GM21526 (cell line): ENCODE results near the gene MBD3.

Source experiments
- ATAC-seq: cut with Tn5 transposase; IDR thresholded peaks from one replicate; pipeline ENCODE4 v1.9.1; 2021; ENCODE audit warnings: moderate library complexity; ENCODE audit not compliant: unreplicated experiment, low FRiP score

MBD3 gene

DNA sequence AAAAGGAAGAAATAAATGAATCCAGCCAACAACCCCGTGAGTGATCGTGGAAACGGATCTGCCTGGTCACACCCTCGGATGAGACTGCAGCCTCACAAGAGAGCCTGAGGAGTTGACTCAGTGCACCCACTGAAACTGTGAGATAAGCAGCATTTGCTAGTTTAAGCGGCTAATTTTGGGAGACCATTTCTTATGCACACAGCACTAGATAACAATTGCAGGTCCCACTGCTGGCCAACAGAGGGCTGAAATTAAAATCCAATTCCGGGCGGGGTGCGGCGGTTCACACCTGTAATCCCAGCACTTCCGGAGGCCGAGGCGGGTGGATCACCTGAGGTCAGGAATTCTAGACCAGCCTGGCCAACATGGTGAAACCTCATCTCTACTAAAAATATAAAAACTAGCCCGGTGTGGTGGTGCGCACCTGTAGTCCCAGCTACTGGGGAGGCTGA, 9.0 kb upstream of the MBD3 start:
- no peak for ATAC-seq

DNA sequence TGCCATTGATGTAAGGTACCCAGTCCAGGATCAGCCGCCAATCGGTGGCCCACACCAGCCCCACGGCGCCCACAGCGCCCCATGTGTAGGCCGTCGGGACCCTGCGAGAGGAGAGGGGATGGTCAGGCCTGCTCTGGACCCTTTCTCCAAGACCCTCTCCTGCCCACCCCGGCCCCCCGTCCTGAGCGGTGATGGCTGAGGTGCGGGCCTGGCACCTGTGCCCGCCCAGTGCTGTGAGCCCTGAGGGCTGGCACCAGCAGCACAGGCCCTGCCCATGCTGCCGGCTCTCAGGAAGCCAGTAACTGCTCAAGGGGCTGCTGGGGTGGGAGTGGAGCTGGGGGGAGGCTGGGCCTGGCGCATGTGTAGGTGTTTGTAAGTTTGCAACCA, 6.8 kb upstream of the MBD3 start:
- ATAC-seq: no peak

DNA sequence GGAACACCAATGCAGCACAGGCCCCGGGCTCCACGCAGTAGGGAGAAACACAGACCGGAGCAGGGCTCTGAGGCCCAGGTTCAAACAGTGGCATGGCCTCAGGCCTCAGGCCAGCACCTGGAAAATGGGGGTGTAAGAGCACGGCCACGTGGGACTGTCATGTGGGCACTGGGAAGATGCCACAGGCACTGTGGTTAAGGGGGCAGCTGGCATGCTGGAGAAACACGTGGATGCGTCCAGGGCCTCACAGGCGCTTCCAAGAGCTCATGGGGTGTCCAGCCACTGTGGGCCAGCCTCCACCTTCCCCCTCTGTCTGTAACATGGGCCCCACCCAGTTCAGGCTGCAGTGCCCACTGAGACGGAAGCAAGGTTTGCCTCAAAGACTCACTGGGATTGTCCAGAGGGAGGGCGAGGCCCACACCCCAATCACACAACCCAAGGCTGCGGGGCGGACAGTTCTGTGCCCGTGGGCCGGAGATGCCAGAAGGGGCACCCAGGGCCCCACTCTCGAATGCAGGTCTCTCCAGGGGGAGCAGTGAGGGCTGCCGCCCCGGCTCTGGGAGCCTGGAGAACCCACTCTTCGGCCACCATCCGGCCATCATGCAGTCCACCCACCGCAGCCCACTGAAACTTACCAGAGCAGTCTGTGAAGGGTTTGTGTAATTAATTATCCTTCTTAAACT, 6.3 kb upstream of the MBD3 start:
- ATAC-seq: no peak

DNA sequence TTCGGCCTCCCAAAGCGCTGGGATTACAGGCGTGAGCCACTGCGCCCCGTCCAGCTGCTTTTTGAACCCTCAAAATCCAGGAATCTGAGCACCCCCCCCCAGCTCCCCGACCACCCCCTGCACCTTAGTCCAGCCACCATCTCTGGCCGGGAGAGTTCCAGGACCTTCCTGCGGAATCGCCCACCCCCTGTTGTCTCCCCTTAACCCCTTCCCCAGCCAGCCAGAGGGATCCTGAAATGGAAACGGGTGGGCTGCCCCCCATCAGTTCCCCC, 772 bp upstream of the MBD3 start:
- no peak for ATAC-seq

DNA sequence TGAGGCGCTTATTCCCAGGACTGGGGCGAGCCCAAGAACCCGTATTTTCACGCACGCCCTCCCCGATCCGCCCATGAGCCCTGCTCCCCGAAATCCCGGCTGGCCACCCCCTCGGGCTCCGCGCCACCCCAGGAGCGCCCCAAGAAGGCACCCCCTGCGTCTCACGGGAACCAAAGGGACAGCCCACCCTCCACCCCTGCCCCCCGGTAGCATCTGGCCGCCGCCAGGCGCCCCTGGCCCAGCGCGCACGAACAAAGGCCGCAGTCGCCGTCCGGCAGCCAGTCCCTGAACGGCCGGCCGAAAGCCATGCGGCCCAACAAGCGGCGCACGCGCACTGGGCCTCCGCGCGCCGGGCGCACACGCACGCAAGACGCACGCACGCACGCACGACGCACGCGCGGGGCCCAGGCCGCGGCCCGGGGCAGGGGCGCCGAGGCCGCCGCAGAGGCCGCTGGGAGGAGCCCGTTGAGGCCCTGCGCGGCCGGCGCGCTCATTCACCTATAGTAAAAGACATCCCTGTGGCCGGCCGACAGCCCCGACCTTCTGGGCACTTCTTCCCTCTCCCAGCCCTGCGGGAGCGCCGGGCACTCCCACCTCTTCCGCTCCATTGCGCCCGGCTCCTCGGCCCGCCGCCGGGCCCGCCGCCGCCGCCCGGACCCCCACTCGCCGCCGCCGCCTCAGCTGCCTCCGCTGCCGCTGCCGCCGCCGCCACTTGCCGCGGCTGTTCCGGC, 476 bp downstream of the MBD3 start:
- ATAC-seq: peak; percentile 40

DNA sequence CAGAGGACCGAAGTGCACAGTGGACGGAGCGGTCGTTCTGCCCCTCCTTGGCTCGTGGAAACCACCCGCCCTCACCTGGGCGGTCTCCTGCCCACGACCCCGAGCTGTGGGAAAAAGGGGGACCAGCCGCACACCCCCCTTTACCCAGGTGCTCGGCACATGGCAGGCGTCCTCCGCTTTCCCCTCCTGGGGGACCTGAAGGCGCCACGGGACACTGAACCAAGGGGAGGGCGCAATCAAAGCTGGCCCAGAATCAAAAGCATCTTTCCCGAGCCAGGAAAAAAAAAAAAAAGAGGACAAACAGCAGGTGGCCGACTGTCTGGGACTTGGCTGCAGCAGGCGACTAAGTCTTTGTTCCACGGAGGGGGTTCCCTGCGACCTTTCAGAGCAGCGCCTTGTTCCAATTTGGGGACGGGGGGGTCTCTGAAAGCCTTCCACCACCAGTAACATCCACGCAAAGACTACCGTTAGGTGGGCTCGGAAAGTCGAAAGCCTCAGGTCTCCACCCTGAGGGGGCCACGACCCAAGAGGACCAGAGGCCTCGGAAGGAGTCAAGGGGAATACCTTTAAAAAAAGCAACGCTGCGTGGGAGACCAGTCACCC, 1.1 kb downstream of the MBD3 start:
- ATAC-seq: no peak

DNA sequence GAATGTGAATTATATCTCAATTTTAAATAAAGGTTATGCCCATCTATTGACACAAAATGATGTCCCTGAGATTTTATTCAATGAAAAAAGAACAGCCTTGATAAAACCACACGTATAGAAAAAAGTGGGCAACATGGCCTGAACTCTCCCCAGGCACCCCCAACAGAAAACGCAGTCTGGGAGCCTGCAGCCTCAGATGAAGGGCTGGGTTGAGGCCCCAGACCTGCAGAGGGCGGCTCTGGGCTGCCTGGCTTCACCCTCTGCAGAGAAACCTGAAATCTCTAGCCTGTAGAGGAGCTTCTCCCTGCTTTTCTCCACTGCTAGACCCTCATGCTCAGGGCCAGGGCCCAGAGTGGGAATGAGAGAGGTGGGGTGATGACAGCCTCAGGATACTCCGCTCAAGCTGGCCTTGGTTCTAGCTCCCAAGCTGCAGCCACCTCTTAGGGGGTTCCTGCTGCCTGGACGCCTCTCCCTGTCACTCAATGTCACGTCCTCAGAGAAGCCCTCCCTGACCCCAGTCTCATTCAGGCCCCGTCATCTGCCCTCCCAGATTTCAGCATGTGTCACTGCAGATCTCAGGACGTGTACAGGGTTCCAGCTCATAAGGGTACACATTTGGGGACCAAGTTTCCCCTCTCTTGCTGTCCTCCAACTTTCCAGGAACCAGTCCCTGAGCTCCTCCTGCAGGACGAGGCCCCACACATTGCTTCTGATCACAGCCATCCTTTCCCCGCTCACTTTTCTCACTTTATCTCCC, 1.8 kb downstream of the MBD3 start:
- ATAC-seq: no peak

DNA sequence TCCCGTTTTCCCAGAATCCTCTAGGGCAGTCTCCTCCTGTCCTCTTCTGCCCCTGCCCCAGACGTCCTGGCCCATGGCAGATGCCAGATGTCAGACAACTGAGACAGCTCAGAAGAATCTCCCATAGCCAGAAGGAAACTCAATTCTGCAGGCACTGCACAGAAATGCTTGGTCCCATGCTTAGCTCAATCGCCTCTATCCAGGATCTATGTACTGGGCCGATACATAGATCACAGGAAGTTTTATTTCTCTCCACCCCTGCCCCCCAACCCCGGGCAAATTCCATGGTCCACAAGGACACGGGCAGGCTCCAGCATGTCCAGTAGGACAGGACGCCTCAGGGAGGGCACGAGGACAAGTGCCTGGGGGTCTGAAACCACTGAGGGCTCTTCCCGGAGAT, 4.8 kb downstream of the MBD3 start:
- ATAC-seq: no peak

DNA sequence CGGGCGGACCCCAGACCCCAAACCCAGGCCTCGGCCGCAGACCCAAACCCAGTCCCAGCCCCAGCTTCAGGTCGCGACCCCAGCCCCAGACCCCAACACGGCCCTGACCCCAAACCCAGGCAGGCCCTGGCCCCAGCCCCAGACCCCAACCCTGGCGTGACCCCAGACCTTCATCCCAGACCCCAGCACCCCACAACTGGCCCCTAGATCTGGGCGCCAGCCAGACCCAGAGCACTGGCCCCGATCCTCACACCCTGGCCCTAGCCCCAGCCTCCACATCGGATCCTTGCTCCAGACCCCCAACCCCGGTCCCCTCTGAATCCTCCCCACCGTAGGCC, 7.5 kb downstream of the MBD3 start:
- ATAC-seq: no peak

DNA sequence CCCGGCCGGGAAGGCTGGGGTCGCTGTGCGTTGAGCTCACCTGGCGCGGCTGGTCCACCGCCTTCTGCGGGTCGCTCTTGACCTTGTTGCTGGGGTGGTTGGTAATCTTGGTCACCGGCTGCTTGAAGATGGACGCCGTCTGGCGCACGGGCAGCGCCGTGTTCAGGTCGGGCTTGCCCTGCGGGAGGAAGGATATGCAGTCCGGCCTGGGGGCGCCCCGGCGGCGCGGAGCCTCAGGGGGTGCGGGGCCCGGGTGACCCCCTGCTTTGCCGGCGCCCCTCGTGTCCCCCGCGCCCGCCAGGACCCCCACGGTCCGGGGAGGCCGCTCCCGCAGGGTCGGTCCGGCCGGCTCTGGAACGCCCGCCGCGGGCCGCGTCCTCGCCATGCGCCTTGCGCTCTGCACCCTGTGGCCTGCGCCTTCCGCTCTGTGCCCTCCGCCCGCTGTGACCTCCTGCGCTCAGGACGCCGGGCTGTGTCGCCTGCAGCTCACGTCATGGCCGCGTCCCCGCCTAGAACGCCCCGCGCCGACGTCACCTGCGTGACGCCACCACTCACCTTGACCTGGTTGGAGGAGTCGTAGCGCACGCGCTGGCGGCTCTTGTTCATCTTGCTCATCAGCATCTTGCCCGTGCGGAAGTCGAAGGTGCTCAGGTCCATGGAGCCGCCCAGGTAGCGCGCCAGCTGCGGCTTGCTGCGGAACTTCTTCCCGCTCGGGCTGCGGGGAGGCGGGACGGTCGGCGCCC, 8.0 kb downstream of the MBD3 start:
- ATAC-seq: no peak

DNA sequence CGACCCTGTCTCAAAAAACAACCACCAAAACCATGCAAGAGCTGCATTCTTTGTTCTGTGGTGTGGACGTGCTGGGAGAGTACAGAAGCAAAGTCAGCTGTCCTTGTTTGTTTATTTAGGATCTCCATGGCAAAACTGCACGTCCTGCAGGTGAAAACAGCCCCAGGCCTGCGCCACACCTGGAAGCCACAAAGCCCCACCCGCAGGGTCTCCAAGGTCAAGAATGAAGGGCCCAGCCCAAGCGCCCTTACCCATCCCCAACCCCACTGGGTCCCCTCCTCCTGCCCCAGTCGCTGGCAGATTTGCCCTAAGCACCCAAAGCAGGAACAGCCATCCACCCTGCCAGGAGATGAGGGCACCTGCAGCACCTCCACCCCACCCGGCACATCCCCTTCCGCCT, 10.5 kb downstream of the MBD3 start:
- no peak for ATAC-seq

DNA sequence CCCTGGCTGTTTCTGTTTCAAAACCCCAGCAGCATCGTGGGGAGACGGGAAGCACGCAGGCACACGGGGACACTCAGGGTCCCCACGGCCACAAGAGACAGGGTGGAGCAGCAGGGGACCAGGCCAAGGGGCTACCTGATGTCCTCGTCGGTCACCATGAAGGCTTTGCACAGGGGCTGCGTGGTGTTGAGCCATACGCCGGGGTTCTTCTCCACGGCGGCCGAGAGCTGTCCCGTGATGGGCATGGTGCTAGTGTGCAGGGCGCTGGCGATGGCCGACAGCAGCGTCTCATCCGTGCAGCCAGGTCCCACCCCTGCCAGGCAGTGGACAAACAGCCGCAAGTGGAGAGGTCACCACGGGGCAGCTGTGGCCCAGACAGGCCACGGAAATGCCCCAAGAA, 11.7 kb downstream of the MBD3 start:
- ATAC-seq: no peak

DNA sequence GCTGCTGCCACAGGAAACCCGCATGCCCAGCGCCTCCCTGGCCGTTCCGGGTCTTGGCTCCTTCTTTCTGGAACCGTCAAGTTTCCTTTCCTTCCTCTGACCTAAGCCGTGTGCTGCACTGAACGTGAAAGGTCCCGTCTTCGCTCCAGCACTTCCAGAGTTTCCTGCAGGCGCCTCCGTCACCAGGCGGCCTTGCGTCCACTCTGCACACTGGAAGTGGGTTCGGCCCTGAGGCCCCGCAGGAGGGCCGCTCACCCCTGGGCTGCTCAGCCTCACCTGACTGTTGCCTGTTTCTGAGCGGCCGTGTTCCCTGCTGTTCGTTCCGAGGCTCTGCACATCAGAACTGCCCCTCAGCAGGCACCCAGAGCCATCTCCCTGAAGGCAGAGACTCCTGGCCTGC, 12.3 kb downstream of the MBD3 start:
- no peak for ATAC-seq

DNA sequence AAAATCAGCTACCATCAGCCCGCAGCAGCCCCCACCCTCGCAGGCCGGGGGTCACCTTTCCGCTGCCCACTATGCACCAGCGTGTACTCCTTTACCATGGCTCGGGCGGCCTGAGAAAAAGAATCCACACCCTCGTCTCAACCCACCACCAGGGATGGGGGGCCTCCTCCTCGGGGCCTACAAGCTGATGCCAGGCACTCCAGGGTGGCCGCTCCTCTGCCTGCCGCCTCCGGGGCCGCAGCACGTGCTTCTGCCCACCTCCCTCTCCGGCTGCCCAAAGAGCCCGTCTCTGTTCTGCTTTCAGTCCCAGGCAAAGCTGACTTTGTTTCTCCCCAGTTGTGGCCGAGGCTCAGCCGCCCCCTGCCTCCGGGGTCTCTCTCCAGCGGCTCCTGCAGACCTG, 13.4 kb downstream of the MBD3 start:
- no peak for ATAC-seq

DNA sequence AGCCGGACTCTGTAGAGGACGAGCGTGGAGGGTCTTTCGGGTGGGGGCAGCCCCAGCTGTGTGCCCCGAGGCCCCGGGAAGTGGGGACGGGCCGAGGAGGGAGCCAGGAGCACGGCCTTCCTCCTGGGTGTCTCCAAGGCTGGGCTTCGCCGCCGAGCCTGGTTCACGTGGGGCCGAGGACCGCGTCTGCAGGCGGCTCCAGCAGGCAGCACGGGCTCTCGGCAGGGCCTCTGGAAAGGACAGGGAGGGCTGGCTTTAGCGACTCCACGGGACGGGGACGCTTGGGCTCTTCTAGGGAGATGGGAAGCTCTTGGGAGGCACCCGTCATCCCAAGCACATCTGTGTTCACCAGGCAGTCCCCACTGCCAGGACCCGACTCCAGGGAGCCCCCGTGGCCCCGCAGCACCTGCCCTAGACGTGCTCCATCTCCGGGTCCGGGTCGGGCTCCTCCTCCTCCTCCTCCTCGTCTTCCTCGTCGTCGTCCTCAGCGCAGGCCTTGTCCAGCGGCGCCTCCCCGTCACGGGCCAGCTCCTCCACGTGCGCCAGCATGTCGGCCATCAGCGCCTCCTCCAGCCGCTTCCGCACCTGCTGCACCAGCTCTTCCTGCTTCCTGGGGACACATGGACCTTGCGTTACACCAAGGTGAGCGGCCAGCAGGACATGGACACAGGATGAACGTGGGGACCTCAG, 14.6 kb downstream of the MBD3 start:
- no peak for ATAC-seq

DNA sequence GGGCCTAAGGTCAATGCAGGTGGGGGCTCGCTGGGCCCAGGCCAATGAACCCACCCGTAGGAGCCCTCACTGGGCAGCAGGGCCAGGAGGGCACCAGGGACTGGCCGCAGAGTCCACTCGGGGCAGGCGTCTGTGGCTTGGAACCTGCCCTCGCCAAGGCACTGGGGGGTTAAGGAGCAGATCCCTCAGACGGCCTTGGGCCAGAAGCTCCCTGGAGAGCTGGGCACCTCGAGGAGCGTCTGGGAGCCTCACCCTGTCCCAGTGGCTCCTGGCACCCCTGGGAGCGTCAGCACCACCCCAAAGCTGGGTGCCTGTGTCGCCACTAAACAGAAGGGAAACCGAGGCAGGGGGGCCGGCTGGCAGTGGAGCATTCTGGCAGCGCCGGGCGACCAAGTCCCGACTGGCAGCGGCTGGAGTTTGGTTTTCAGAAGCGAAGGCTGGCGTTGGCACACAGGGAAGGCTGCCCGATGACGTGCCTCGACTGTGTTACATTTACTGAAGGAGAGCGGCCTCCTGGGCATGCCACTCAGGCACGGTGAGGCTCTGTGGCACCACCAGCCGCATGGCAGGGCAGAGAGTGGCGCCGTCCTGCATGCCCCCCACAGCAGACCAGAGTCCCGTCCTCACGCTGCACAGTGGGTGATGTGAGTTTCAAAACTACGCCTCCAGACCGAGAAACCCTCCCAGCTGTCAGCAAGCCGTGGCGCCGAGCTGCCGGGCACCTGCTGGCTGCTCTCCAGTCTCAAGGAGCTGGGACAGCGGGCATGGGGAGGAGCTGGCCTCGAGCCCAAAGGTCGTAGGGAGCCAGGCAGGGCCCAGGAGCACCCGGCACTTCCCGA, 15.4 kb downstream of the MBD3 start:
- ATAC-seq: no peak

DNA sequence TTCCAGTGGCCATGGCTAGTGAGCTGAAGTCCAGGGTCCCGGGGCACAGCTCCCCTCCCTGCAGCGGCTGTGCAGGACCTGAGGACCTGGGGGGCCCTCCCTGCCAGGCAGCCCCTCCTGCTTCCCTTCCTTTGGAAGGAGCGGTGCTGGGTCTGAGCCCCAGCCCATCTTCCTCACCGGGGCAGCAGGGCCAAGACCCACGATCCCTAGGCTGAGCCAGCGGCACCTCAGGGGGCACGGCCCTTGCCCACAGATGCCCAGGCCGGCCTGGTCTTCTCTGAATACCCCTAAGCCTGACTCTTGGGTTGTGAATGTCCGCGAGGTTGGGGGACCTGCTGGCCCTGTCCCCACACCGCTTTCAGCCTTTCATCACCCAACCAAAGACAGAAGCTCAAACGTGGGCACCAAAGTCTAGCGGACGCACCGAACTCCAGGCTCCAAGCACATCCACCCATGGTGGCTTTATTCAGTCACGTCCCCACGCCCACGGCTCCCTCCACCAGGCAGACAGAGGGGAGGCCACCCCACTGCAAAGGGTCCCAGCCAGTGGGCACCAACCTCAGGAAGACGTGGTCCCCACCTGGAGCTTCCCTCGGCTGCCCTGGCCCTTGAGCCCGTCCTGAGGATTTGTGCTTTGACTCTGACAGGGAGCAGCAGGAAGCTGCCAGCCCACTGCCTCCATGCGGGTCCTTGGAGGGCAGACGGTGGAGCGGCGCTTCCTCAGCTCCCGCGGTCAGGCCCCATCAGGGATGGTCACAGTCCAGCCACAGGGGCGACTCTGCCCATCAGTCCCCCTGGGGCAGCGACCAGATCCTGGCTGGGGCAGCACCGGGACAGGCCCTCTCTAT, 16.2 kb downstream of the MBD3 start:
- no peak for ATAC-seq

DNA sequence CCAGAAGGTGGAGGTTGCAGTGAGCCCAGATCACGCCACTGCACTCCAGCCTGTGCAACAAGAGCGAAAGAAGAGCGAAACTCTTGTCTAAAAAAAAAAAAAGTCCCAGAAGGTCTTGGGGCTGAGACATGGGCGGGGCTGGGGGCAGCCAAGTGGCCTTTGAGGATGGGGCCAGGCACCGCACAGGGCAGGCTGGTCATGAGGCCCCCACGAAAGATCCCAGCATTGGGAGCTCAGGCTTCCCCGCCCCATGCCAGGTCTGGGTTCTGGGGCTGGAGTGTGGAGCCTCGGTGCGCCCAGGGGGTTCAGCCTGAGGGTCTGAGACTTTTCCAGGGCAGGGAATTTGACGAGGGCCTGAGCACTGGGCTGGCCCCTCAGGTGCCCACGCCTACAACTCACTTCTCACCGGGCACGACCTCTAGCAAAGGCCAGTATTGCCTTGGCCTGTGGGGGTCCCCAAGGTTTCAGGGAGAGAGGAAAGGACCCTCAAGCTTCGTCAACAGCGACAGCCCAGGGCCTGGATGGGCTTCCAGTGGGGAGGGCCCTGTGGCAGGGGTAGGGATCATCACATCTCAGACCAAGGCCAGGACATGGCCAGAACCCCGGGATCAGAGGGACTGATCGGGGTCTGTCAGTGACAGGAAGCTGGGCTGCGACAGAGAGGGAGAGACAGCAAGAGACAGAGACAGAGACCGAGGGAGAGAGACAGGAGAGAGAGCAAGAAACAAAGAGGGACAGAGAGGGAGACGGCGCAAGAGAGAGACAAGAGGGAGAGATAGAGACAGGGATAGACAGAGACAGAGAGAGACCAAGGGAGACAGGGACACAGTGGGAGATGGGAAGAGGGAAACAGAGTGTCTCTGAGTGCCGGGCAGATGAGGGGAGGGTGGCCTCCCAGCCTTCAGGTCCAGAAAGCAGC, 17.1 kb downstream of the MBD3 start:
- ATAC-seq: no peak
